ACC112 (cell line): ENCODE measurements around the gene ZG16B.

ENCODE experiments used
- H2AFZ ChIP-seq: fragments of 200-600 bp; sonication (generic); one replicate; pipeline ENCODE4 v1.6.0; 2017; ENCODE audit warnings: antibody characterized with exemption, low read length; ENCODE audit not compliant: unreplicated experiment
- H3K27ac ChIP-seq: fragments of 200-600 bp; sonication (generic); 2 replicates; pipeline ENCODE4 v1.5.1; 2014; ENCODE audit warnings: low read depth, mild to moderate bottlenecking, antibody characterized with exemption, low read length, moderate library complexity
- H3K27me3 ChIP-seq: fragments of 200-600 bp; sonication (generic); 2 replicates; pipeline ENCODE4 v1.6.1; 2014; ENCODE audit warnings: mild to moderate bottlenecking, antibody characterized with exemption, low read length, moderate library complexity, mixed read lengths; ENCODE audit not compliant: insufficient read depth
- H3K36me3 ChIP-seq: fragments of 200-600 bp; sonication (generic); 2 replicates; pipeline ENCODE4 v1.6.1; 2016; ENCODE audit warnings: mild to moderate bottlenecking, antibody characterized with exemption, low read length, moderate library complexity, mixed read lengths; ENCODE audit not compliant: insufficient read depth
- H3K4me1 ChIP-seq: fragments of 200-600 bp; sonication (generic); one replicate; pipeline ENCODE4 v1.6.1; 2016; ENCODE audit warnings: low read length, mixed read lengths; ENCODE audit not compliant: insufficient read depth, unreplicated experiment, control insufficient read depth
- H3K4me3 ChIP-seq: fragments of 200-600 bp; sonication (generic); 2 replicates; pipeline ENCODE4 v1.5.1; 2014; ENCODE audit warnings: mild to moderate bottlenecking, low read depth, low read length
- H3K79me2 ChIP-seq: fragments of 200-600 bp; sonication (generic); one replicate; pipeline ENCODE4 v1.6.0; 2016; ENCODE audit warnings: low read length; ENCODE audit not compliant: control insufficient read depth, unreplicated experiment, insufficient read depth

The ZG16B gene

DNA sequence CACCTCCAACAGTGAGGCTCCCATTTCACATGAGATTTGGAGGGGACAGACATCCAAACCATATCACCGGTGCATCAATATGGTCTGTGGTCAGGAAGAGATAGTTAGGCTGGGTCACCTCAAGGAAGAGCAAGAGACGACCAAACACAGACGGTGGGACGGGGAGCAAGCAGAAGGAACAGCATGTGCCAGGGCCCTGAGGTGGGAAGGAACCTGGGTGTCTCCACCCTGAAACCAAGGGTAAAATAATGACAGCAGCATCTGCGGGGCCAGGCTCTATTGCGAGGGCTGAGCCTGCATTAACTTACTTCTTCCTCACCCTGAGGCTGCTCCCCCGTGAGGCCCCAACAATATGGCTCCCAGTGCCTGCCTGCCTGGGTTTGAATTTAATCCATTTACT, 21.9 kb upstream of the ZG16B start:
- no peak overlapping the region for H3K27ac ChIP-seq
- H2AFZ ChIP-seq: no peak overlapping the region
- peaks cover 74% of the 10 kb centered on the region for H3K27me3 ChIP-seq
- H3K36me3 ChIP-seq: no peaks in the 10 kb centered on the region
- no peak overlapping the region for H3K4me3 ChIP-seq
- H3K4me1 ChIP-seq: no peaks in the 10 kb centered on the region
- no peaks in the 10 kb centered on the region for H3K79me2 ChIP-seq

DNA sequence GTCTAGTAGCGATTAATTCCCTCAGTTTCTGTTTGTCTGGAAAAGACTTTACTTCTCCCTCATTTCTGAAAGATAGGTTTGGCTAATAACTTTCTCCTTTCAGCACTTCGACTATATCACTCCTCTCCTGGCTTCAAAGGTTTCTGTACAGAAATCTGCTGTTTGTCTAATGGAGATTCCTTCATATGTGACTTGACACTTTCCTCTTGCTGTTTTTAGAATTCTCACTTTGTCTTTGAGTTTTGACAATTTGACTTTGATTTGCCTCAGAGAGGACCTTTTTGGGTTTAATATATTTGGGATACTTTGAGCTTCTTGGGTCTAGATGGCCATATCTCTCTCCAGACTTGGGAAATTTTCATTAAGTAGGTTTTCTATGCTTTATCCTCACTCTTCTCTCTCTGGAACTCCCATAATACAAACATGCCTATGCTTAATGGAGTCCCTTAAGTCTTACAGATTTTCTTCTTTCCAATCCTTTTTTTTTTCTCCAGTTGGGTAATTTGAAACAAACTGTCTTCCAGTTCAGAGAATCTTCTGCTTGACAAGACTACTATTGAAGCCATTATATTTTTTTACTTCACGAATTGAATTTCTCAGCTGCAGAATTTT, 20.8 kb upstream of the ZG16B start:
- no peak overlapping the region for H3K4me3 ChIP-seq
- H3K27me3 ChIP-seq: peaks cover 67% of the 10 kb centered on the region
- no peak overlapping the region for H2AFZ ChIP-seq
- no peak overlapping the region for H3K27ac ChIP-seq
- no peaks in the 10 kb centered on the region for H3K79me2 ChIP-seq
- no peaks in the 10 kb centered on the region for H3K36me3 ChIP-seq
- no peaks in the 10 kb centered on the region for H3K4me1 ChIP-seq

DNA sequence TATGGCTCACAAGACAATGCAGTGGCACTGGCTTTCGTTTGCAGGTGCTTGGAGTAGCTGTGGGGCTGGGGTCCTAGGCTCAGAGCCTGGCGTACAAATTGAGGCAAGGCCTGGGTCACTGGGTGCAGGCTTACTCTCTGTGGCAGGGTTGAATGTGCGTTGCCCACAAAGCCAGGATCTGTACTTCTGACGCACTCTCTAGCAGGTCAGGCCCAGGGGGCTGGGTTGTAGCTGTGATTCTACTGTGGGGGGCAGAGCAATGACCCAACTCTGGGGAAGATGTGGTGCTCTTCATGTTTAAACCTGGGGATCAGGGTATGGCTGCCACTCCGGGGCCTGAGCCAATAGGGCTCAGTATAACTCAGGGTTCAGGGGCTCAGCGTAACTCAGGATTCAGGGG, 19.5 kb upstream of the ZG16B start:
- H3K4me3 ChIP-seq: no peak overlapping the region
- no peaks in the 10 kb centered on the region for H3K4me1 ChIP-seq
- no peaks in the 10 kb centered on the region for H3K79me2 ChIP-seq
- no peak overlapping the region for H3K27ac ChIP-seq
- H3K27me3 ChIP-seq: peaks cover 55% of the 10 kb centered on the region
- H3K36me3 ChIP-seq: no peaks in the 10 kb centered on the region
- no peak overlapping the region for H2AFZ ChIP-seq

DNA sequence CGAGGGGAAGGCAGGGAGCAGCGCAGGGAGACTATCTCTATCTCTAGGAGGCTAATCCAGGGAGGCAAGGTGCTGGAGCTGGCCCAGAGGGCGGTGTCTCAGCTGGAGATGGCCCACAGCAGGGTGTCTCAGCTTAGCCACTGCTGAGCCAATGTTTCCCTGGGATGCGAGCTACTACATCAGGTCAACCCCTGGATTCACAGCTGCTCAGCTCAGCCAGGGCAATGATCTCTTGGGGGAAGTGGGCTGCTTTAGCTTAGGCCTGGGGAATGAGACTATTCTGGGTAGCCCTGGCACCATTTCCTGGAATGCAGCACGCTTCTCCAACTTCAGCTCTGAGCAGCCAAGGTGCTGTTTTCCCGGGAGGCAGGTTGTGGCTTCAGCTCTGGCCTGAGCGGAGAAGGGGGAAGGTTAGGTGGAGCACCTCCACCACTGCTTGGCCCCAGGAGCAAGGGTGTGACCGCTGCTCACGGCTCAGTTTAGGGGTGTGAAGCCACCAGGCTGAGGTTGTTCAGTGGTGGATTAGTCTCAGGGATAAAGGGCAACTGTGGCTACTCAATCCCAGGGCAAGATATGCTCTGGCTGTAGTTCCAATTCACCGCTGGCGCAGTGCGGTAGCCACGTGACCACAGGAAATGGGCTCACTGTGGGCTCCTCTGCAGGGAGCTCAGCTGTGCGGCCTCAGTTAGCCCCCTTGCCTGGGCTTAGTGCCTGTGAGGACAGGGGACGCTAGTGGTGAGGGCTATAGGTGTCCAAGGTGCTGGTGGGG, 18.2 kb upstream of the ZG16B start:
- H3K4me3 ChIP-seq: no peak overlapping the region
- no peak overlapping the region for H2AFZ ChIP-seq
- H3K4me1 ChIP-seq: no peaks in the 10 kb centered on the region
- no peaks in the 10 kb centered on the region for H3K79me2 ChIP-seq
- H3K36me3 ChIP-seq: no peaks in the 10 kb centered on the region
- H3K27me3 ChIP-seq: peaks cover 43% of the 10 kb centered on the region
- no peak overlapping the region for H3K27ac ChIP-seq

DNA sequence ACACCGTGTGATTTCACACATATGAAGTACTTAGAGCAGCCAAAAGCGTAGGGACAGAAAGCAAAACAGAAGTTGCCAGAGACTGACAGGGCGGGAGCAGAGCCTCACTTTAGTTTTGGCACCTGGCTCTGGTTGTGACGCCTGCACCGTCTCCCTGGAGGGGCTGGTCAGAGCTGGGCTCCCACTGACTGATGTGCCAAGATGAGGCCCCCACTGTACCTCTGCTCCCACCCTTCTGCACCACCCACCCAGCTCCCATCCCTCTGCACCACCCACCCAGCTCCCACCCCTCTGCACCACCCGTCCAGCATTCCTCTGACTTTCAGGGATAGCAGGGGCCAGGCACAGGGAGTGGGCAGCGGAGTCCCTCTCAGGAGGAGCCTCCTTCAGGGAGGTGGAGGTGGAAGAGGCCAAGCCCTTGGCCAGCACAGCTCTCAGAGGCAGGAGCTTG, 16.3 kb upstream of the ZG16B start:
- no peaks in the 10 kb centered on the region for H3K79me2 ChIP-seq
- H3K36me3 ChIP-seq: no peaks in the 10 kb centered on the region
- H2AFZ ChIP-seq: no peak overlapping the region
- H3K27ac ChIP-seq: no peak overlapping the region
- H3K4me3 ChIP-seq: no peak overlapping the region
- H3K27me3 ChIP-seq: peaks cover 34% of the 10 kb centered on the region
- no peaks in the 10 kb centered on the region for H3K4me1 ChIP-seq

DNA sequence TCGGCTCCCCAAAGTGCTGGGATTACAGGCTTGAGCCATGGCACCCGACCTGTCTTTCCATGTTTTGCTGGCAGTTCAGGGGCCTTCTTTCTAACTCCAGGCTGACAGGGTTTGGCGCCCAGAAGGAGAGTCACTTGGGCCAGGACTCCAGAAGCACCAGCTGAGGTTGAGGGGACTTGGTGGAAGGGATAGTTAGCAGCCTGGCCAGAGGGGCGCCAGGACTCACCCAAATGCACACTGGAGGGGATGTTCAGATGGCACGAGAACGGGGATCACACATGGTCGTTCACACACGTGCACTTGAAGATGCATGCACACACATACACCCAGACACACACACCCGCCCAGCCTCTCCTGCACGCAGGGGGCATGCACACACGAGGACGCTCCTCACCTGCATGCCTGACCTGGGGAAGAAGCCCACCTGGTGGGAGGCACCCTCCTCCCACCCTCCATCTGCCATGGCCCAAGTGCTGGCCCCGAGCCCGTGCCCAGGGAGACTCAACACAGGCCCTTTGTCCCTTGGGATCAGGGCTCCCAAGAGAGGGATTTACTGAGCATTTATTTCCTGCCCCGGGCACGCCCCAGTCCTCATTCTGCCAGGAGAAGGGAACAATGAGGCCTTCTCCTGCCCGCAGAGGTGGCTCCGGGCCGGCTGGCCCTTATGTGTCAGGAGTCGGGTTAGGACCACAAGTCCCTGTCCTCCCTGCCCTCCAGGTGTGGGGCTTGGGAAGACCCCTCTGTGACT, 15.4 kb upstream of the ZG16B start:
- no peak overlapping the region for H2AFZ ChIP-seq
- H3K27me3 ChIP-seq: peaks cover 31% of the 10 kb centered on the region
- H3K4me1 ChIP-seq: no peaks in the 10 kb centered on the region

DNA sequence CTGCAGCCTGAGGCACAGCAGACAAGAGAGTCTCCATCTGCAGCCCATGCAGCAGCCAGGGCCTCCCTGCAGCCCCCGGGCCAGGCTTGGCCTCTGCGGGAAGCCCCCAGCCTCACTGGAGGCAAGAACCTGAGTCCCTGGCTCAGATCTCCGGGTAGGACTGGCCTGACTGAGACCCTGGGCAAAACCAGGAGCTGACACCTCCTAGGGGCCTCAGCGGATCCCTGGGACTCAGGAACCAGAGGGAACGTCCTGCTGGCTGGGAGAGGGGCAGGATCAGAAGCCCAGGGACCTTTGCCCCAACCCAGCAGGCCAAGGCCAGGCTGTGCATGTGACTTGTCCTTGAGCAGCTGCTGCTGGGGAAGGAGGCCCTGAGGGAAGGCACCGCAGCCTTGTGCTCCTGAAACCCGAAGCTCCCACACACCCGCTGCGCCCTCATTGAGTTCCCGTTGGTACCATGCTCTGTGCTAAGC, 14.8 kb upstream of the ZG16B start:
- Histone ChIP-seq H3K4me1 (no peaks in the 10 kb centered on the region), H2AFZ (no peak overlapping the region), H3K36me3 (no peaks in the 10 kb centered on the region), H3K79me2 (no peaks in the 10 kb centered on the region), H3K27ac (no peak overlapping the region), H3K4me3 (no peak overlapping the region), H3K27me3 (peaks cover 27% of the 10 kb centered on the region)

More for the DNA sequence above, 15.4 kb upstream of the ZG16B start:
- Histone ChIP-seq H3K27ac (no peak overlapping the region), H3K4me3 (no peak overlapping the region), H3K36me3 (no peaks in the 10 kb centered on the region), H3K79me2 (no peaks in the 10 kb centered on the region)

DNA sequence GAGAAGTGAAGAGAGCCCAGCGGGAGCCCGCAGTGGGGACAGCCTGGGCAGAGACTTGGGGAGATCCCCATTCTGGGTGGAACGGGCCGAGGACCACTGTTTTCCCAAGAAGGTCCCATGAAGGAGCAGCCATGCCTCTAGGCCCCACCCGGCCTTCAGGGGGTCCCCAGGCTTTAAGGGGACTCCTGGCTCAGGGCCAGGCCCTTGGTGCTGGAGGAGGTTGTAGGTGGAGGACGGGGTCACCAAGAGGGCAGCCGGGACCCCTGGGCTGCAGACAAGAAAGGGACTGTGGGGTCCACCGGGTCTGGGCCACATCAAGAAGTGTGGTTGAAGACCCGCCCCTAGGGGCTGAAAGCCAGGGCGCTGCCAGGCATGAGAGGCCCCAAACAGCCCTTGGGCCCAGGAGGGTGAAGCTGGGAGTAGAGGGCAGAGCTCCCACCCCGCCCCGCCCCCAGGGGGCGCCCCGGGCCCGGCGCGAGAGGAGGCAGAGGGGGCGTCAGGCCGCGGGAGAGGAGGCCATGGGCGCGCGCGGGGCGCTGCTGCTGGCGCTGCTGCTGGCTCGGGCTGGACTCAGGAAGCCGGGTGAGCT, 13.3 kb upstream of the ZG16B start, which contains the start of gene PRSS21:
Gene PRSS21 (plus strand): TSS at position 487 of the 589 bp plus-strand sequence. CDS start 32 bp downstream, at position 519.
- Histone ChIP-seq H3K4me1 (no peaks in the 10 kb centered on the region), H3K36me3 (no peaks in the 10 kb centered on the region), H3K4me3 (peak within 1 kb of the TSS; percentile 40; the same call in 1 of the 2 replicates), H3K79me2 (no peaks in the 10 kb centered on the region), H3K27me3 (peaks cover 17% of the 10 kb centered on the region), H3K27ac (no peak within 1 kb of the TSS), H2AFZ (no peak within 1 kb of the TSS)

DNA sequence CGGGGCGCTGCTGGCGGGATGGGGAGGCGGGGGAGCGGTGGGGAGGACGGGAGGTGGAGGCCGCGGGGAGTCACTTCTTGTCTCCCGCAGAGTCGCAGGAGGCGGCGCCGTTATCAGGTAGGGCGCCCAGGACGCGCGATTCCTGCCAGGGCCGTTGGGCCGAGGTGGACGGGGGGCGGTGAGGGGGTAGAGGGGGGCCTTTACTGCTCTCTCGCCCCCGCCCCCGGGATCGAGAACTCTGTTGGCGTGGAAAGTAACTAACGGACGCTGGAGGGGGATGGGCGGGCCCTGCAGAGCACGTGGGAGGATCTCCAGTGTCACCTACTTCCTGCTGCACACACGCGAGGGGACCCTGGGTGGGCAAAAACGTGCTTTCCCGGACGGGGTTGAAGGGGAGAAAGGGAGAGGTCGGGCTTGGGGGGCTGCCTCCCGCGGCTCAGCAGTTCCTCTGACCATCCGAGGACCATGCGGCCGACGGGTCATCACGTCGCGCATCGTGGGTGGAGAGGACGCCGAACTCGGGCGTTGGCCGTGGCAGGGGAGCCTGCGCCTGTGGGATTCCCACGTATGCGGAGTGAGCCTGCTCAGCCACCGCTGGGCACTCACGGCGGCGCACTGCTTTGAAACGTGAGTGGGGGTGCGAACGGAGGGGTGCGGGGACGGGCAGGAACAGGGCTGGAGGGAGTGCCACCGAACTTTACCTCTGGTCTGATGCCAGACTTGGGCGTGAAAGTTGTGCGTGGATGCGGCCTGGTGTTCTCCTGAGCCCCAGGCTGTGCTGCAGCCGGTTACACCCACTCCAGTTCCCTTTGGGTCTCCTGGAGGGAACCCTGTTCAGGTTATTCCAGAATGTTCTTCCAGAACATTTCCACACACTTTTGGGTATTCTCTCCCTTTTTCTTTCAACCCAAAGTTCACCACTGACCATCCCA, 12.5 kb upstream of the ZG16B start:
- no peaks in the 10 kb centered on the region for H3K4me1 ChIP-seq
- no peaks in the 10 kb centered on the region for H3K36me3 ChIP-seq
- peaks cover 15% of the 10 kb centered on the region for H3K27me3 ChIP-seq
- H3K27ac ChIP-seq: no peak overlapping the region
- H3K79me2 ChIP-seq: no peaks in the 10 kb centered on the region
- no peak overlapping the region for H2AFZ ChIP-seq
- H3K4me3 ChIP-seq: peak overlapping the region; percentile 40; the same call in 1 of the 2 replicates
